Hepatocyte (in vitro differentiated cells): Measurements from ENCODE around the gene MDFIC2. TPM values are rescaled to one million over a fixed set of nuclear protein-coding genes. Genes with fewer than 3 reads are reported as not detected.

ENCODE experiments used
- DNase-seq: peaks from one replicate; pipeline ENCODE4 v3.0.0-alpha.2; 2016; ENCODE audit warnings: low spot score
- H2AFZ ChIP-seq: fragments of 200-600 bp; sonication (generic); 2 replicates; pipeline ENCODE4 v1.6.0; 2016; ENCODE audit warnings: antibody characterized with exemption, mild to moderate bottlenecking
- H3K27ac ChIP-seq: fragments of 200-600 bp; sonication (generic); 2 replicates; pipeline ENCODE4 v1.5.1; 2016; ENCODE audit warnings: mild to moderate bottlenecking
- H3K27me3 ChIP-seq: fragments of 200-600 bp; sonication (generic); 2 replicates; pipeline ENCODE4 v1.6.1; 2016
- H3K36me3 ChIP-seq: fragments of 200-600 bp; sonication (generic); replicated peaks from 2 replicates; pipeline ENCODE4 v1.5.1; 2016; ENCODE audit warnings: low read depth; ENCODE audit not compliant: insufficient read depth
- H3K4me1 ChIP-seq: fragments of 200-600 bp; sonication (generic); 2 replicates; pipeline ENCODE4 v1.5.1; 2016; ENCODE audit warnings: mild to moderate bottlenecking, moderate library complexity; ENCODE audit not compliant: insufficient read depth
- H3K4me2 ChIP-seq: fragments of 200-600 bp; sonication (generic); 2 replicates; pipeline ENCODE4 v1.6.0; 2016
- H3K4me3 ChIP-seq: fragments of 200-600 bp; sonication (generic); 2 replicates; pipeline ENCODE4 v1.5.1; 2016; ENCODE audit warnings: mild to moderate bottlenecking
- H3K79me2 ChIP-seq: fragments of 200-600 bp; sonication (generic); 2 replicates; pipeline ENCODE4 v1.6.0; 2017; ENCODE audit warnings: mild to moderate bottlenecking
- H3K9me2 ChIP-seq: fragments of 200-600 bp; sonication (generic); replicated peaks from 2 replicates; pipeline ENCODE4 v1.6.0; 2017; ENCODE audit warnings: mild to moderate bottlenecking; ENCODE audit not compliant: insufficient read depth
- H3K9me3 ChIP-seq: fragments of 200-600 bp; sonication (generic); 2 replicates; pipeline ENCODE4 v1.5.1; 2016; ENCODE audit warnings: low read depth, mild to moderate bottlenecking
- H4K20me1 ChIP-seq: fragments of 200-600 bp; sonication (generic); 2 replicates; pipeline ENCODE4 v1.6.0; 2016; ENCODE audit warnings: mild to moderate bottlenecking; ENCODE audit not compliant: insufficient read depth, poor library complexity, severe bottlenecking
- CTCF ChIP-seq: fragments of 200-600 bp; sonication (generic); IDR thresholded peaks from 2 replicates; pipeline ENCODE4 v1.5.1; 2016; ENCODE audit warnings: antibody characterized with exemption, mild to moderate bottlenecking; ENCODE audit not compliant: poor library complexity
- EZH2 ChIP-seq: fragments of 200-600 bp; sonication (generic); IDR thresholded peaks from 2 replicates; pipeline ENCODE4 v1.6.1; 2016; ENCODE audit warnings: antibody characterized with exemption, mild to moderate bottlenecking, borderline replicate concordance
- EZH2phosphoT487 ChIP-seq: fragments of 200-600 bp; sonication (generic); IDR thresholded peaks from one replicate; pipeline ENCODE4 v1.6.1; 2018; ENCODE audit warnings: antibody characterized with exemption, mild to moderate bottlenecking, low read depth, moderate library complexity; ENCODE audit not compliant: unreplicated experiment, severe bottlenecking
- WGBS: methylation state at CpG from one replicate; pipeline ENCODE4 v1.1.6; 2016; ENCODE audit warnings: low lambda C conversion rate; ENCODE audit errors: missing lambda C conversion rate; 5-methylcytosine and 5-hydroxymethylcytosine counted together
- polyA plus RNA-seq: library from polyadenylated mRNA; unstranded; fragments of >200 nt; fragmentation: Nextera tagmentation; extraction: Ambion mirVana; gene quantifications from 2 replicates; pipeline ENCODE4 v1.2.1, GENCODE V29; 2016
- total RNA-seq: library from RNA; depleted of rRNA; stranded (reverse); fragments of >200 nt; gene quantifications from 2 replicates; pipeline ENCODE4 v1.2.3, GENCODE V29; 2014

Gene MDFIC2
- total and polyA plus RNA-seq, 2 experiments from 2014 or later, result not detected

GRCh38 chr3:70281663-70282062, 30.8 kb downstream of the MDFIC2 start:
- Histone ChIP-seq H2AFZ (no peak overlapping the region), H3K4me1 (peaks cover 5% of the 10 kb centered on the region), H3K27me3 (no peaks in the 10 kb centered on the region), H3K9me2 (no peaks in the 10 kb centered on the region), H3K4me3 (no peak overlapping the region), H3K9me3 (no peaks in the 10 kb centered on the region), H3K4me2 (no peak overlapping the region), H4K20me1 (no peaks in the 10 kb centered on the region), H3K36me3 (no peaks in the 10 kb centered on the region), H3K27ac (no peak overlapping the region), H3K79me2 (no peaks in the 10 kb centered on the region)
- peak; percentile 8 for DNase-seq
- TF ChIP-seq CTCF, result no peak
- TF ChIP-seq EZH2phosphoT487, result no peak
- TF ChIP-seq EZH2, result no peak
- 74% methylated on average over 2 of the region's 2 CpGs for WGBS

GRCh38 chr3:70277304-70277703, 35.1 kb downstream of the MDFIC2 start:
- Histone ChIP-seq H3K36me3 (no peaks in the 10 kb centered on the region), H3K27ac (peak overlapping the region; percentile 26), H3K9me2 (no peaks in the 10 kb centered on the region), H3K27me3 (no peaks in the 10 kb centered on the region), H3K79me2 (no peaks in the 10 kb centered on the region), H4K20me1 (no peaks in the 10 kb centered on the region), H3K4me2 (peak overlapping the region; percentile 18), H2AFZ (no peak overlapping the region), H3K4me1 (peaks cover 8% of the 10 kb centered on the region), H3K9me3 (no peaks in the 10 kb centered on the region), H3K4me3 (no peak overlapping the region)
- peak; percentile 14 for DNase-seq
- WGBS, result 33% methylated on average over 6 of the region's 6 CpGs
- TF ChIP-seq EZH2 (no peak), EZH2phosphoT487 (no peak), CTCF (no peak)

GRCh38 chr3:70276901-70277300, 35.5 kb downstream of the MDFIC2 start:
- Histone ChIP-seq H3K4me1 (peaks cover 8% of the 10 kb centered on the region), H3K9me2 (no peaks in the 10 kb centered on the region), H3K36me3 (no peaks in the 10 kb centered on the region), H3K4me3 (no peak overlapping the region), H3K9me3 (no peaks in the 10 kb centered on the region), H2AFZ (no peak overlapping the region), H3K79me2 (no peaks in the 10 kb centered on the region), H4K20me1 (no peaks in the 10 kb centered on the region), H3K4me2 (peak overlapping the region; percentile 18), H3K27ac (peak overlapping the region; percentile 26), H3K27me3 (no peaks in the 10 kb centered on the region)
- WGBS, result 40% methylated on average over 4 of the region's 4 CpGs
- no peak for DNase-seq
- no peak for TF ChIP-seq EZH2
- no peak for TF ChIP-seq CTCF
- no peak for TF ChIP-seq EZH2phosphoT487

GRCh38 chr3:70273492-70273891, 38.9 kb downstream of the MDFIC2 start:
- H3K4me1 ChIP-seq, result peaks cover 8% of the 10 kb centered on the region
- H3K27ac ChIP-seq, result no peak overlapping the region
- no peak overlapping the region for H3K4me2 ChIP-seq
- no peaks in the 10 kb centered on the region for H3K27me3 ChIP-seq
- no peak overlapping the region for H3K4me3 ChIP-seq
- TF ChIP-seq CTCF (no peak), EZH2 (no peak), EZH2phosphoT487 (no peak)
- no peak for DNase-seq
- H3K36me3 ChIP-seq, result no peaks in the 10 kb centered on the region
- H3K79me2 ChIP-seq, result no peaks in the 10 kb centered on the region
- no peaks in the 10 kb centered on the region for H3K9me3 ChIP-seq
- no peak overlapping the region for H2AFZ ChIP-seq
- no peaks in the 10 kb centered on the region for H4K20me1 ChIP-seq
- H3K9me2 ChIP-seq, result no peaks in the 10 kb centered on the region
